ENCODE data around the gene SHBG.

DNA sequence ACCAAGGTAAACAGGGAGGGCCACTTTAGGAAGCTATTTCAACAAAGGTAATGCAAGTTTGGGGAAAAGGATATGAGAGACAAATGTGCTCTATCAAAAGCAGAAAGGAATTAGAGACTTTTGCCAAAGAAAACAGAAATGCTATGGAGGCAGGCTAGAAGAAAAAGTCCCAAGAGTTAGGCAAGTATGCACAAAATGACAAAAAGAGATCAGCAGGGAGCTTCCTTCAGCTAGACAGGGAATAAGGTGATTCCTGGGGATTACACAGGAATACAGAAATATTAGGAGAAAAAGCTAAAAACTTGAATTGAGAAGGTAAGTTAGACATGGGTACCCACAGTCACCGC, 17.7 kb upstream of the SHBG start:
- TF ChIP-seq, protein P1, sequence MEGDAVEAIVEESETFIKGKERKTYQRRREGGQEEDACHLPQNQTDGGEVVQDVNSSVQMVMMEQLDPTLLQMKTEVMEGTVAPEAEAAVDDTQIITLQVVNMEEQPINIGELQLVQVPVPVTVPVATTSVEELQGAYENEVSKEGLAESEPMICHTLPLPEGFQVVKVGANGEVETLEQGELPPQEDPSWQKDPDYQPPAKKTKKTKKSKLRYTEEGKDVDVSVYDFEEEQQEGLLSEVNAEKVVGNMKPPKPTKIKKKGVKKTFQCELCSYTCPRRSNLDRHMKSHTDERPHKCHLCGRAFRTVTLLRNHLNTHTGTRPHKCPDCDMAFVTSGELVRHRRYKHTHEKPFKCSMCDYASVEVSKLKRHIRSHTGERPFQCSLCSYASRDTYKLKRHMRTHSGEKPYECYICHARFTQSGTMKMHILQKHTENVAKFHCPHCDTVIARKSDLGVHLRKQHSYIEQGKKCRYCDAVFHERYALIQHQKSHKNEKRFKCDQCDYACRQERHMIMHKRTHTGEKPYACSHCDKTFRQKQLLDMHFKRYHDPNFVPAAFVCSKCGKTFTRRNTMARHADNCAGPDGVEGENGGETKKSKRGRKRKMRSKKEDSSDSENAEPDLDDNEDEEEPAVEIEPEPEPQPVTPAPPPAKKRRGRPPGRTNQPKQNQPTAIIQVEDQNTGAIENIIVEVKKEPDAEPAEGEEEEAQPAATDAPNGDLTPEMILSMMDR (conservative IDR thresholded peaks at IDR 0.05 in 1 of 2, IDR thresholded peaks at IDR 0.05 in 1 of 2; ENCODE audit: low read depth in 1 of 2, low read length in 2 of 2): no peak
- TF ChIP-seq EZH2 (IDR thresholded peaks at IDR 0.05; ENCODE audit: low read length, missing control alignments): no peak

Data from fibroblast of lung (primary cell).